RWPE1 (cell line): ENCODE measurements around the gene SHROOM3.

ENCODE experiments used
- CTCF ChIA-PET: fragments of 350-600 bp; sonication (Branson Sonifier 250); formaldehyde crosslinking; extraction: SDS; loops from one replicate; lab custom pipeline; 2021; lab: Yijun Ruan, JAX
- POLR2A ChIA-PET: fragments of 400-600 bp; formaldehyde crosslinking; extraction: SDS; loops from one replicate; lab custom pipeline; 2020; ENCODE audit warnings: antibody characterized with exemption; ENCODE audit not compliant: low non-redundant PET; lab: Yijun Ruan, JAX
- DNase-seq: peaks from one replicate; pipeline ENCODE4 v3.0.0; 2012; ENCODE audit warnings: low spot score
- H3K27ac ChIP-seq: fragments of 450-650 bp; 2 replicates; pipeline ENCODE4 v1.5.1; 2017
- CTCF ChIP-seq: fragments of 450-650 bp; conservative IDR thresholded peaks from 2 replicates; pipeline ENCODE4 v1.5.1; 2017; ENCODE audit warnings: low read depth, mild to moderate bottlenecking

The SHROOM3 gene

DNA sequence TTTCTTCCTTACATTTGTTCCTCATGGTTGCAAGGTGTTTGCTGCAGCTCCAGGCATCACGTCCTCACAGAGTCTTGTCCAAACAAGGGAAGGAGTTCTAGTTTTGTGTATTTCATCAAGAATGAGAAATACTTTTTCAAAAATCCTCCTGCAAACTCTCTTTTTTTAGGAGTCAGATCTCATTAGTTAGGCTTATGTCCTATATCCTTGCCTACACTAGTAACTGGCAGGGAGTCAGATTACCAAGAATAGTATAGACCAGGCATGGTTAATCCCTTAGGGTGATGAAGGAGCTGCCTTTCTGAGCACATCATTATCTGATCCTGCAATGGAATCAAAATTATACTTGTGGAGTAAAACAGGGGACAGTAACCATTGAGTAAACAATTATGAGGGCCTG, 160.4 kb downstream of the SHROOM3 start:
- DNase-seq: no peak
- H3K27ac ChIP-seq: no peak overlapping the region
- TF ChIP-seq CTCF: no peak
- ChIA-PET POLR2A (no interaction called here), CTCF (interaction anchor here (0.7 kb wide), 1 partner anchor 794 kb away, joined by 3 read pairs; no protein-coding TSS in a partner anchor)

DNA sequence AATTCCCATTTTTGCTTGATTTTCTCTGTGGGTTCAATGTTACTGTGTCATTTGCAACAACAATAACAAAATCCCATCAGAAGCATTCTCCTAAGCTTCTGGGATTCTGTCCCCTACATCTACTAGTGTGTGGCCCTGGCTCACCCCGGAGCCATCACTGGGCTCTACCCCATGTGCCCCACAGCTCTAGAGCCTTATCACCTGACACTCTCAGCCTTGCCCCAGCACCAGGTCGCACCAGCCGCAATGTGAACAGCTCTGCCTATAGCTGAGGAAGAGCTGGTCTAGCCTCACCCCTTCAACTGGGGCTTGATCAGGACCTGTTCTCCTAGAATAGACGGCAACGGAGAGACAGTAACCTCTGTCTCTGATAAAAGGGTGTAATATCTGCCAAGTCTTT, 161.7 kb downstream of the SHROOM3 start:
- no peak overlapping the region for H3K27ac ChIP-seq
- POLR2A ChIA-PET: no interaction called here
- TF ChIP-seq CTCF: no peak
- no peak for DNase-seq
- CTCF ChIA-PET: no interaction called here

DNA sequence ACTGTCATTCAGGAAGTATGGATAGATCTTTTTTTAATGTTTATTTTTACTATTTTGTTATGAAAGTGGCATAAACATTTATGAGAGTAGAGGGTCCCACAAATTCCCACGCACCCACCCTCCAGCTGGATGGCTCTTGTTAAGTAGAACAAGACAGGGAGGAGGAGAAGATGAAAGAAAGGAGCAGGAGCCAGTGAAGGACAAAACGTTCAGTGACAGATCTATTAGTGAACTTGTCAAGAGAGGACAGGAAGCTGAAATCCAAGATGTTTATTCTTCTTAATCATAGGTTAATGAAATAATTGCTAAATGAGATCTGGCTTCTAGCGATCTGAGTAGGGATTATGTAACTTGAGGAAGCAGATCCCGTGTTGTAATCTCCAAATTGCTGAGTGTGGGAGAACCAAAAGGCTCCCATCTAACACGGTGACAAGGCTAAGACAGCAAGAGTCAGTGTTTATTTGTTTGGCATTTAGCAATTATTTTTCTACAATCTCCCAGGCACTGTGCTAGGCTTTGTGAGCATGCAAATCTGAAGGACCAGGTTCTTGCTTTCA, 162.5 kb downstream of the SHROOM3 start:
- DNase-seq: no peak
- ChIA-PET POLR2A (no interaction called here), CTCF (no interaction called here)
- H3K27ac ChIP-seq: no peak overlapping the region
- no peak for TF ChIP-seq CTCF

- no peak for TF ChIP-seq CTCF
- no peak for DNase-seq
- no peak overlapping the region for H3K27ac ChIP-seq
- CTCF ChIA-PET: no interaction called here
- POLR2A ChIA-PET: no interaction called here
Observed at GRCh38 chr4:76600447-76600846, 165.4 kb downstream of the SHROOM3 start.

GRCh38 chr4:76601791-76602190, 166.8 kb downstream of the SHROOM3 start:
- DNase-seq: no peak
- no peak for TF ChIP-seq CTCF
- POLR2A ChIA-PET: no interaction called here
- H3K27ac ChIP-seq: no peak overlapping the region
- CTCF ChIA-PET: no interaction called here

DNA sequence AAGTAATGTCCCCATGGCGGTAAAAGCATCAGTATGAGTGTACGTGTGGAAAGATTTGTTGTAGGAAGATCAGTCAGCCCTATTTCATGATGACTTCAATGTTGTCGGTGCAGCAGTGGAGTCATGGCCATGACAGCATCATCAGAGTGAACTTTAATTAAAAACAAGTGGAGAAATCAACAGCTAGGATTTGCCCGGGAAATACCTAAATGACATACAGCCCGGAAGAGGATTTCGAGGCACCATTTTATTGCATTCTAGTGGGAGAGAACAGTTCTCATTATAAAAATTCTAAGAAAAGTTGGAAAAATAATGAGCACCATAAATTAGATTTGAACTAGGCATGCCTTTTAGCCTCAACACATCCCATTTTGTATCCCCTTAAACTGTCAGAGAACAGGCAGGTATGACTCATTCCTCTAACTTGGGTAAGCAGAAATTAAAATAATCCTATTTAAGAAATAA, 170.1 kb downstream of the SHROOM3 start:
- DNase-seq: no peak
- CTCF ChIA-PET: no interaction called here
- TF ChIP-seq CTCF: no peak
- no peak overlapping the region for H3K27ac ChIP-seq
- POLR2A ChIA-PET: no interaction called here
